HG02852 (cell line): ENCODE measurements around the gene ZNF638.
A peak's percentile ranks its signal among the peaks of the same experiment; 100 is the strongest.

Experiments
- ATAC-seq: cut with Tn5 transposase; IDR thresholded peaks from one replicate; pipeline ENCODE4 v1.9.1; 2021; ENCODE audit warnings: mild to moderate bottlenecking, moderate library complexity; ENCODE audit not compliant: unreplicated experiment

The ZNF638 gene

DNA sequence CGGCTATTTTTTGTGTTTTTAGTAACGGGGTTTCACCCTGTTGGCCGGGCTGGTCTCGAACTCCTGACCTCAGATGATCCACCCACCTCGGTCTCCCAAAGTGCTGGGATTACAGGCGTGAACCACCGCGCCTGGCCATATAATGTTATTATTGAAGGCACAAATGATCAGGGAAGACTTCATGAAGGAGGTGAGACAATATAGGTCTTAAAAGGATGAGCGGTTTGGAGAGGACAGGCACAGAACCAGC is 326 bp upstream of the ZNF638 start:
- peak; percentile 8 for ATAC-seq

GRCh38 chr2:71332435-71332796 is 834 bp downstream of the ZNF638 start:
- no peak for ATAC-seq

DNA sequence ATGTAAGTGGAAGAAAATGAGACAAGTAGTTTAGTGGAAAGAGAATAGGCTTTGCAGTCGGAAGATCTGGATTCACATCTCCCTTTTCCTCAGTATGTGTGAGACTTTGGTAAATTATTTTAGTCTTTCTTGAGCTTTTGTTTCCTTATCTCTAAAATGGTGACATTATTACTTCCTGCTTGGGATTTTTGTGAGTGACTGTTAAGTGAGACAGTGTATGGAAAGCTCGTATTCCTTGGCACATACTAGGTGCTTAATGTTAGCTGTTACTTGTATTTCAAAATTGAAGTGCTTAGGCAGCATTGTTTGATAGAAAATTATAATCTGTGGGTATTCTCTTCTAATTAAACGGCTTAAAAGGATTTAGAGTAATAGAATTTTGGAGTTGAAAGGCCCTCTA is 2.0 kb downstream of the ZNF638 start:
- no peak for ATAC-seq

DNA sequence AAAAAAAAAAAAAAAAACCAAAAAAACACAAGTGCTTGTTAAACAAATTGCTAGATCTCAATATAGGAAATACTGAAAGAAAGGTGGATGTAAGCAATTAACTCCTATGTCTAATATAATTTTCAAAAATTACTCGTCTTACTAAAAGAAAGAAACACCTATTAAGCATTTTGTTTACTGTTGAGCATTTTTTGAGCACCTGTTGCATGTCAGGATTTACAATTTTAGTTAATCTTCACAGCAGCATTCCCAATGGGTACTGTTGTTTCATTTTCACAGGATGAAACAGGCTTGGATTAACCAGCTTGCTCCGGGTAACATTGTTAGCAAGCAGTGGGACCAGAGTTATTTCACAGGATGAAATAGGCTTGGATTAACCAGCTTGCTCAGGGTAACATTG is 4.8 kb downstream of the ZNF638 start:
- no peak for ATAC-seq

GRCh38 chr2:71336802-71337201 is 5.2 kb downstream of the ZNF638 start:
- no peak for ATAC-seq

- no peak for ATAC-seq
Measured at GRCh38 chr2:71337776-71338175, 6.2 kb downstream of the ZNF638 start.

DNA sequence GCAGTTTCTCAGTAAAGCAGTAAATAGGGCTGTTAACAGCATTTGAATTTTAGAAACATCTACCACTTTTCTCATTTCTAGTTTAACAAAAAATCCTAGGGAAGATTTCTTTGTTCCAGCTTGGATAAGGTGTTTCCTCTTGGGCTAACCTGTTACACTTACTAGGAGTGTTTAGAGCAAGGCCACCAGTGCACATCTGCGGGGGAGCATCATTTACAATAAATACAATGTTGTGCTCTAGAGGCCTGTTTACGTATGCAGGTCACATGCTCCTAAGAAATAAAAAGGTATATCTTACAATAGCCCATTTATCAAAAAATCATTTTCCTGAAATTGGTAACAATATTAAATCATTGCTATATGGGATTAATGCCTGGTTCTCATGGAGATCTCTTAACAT is 8.1 kb downstream of the ZNF638 start:
- no peak for ATAC-seq

- no peak for ATAC-seq
Measured at GRCh38 chr2:71340176-71340575, 8.6 kb downstream of the ZNF638 start.

DNA sequence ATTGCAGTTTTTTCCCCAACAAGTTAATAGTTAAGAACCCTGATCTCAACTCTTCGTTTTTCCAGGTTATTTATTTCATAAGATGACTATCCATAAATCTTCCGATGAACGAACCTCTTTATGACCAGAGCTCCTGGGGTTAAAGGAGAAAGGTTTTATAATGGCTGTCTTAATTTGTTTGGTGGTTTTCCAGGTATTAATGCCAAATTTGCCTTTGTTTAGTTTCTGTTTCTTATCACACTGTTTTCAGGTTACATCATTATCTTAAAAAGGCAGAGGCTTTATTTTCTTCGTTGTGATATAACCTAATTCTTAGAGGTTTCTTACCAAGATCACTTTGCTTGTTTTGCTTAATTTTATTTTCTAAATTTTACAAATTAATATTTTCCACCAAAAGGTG is 10.1 kb downstream of the ZNF638 start:
- no peak for ATAC-seq

GRCh38 chr2:71346065-71346464 is 14.5 kb downstream of the ZNF638 start:
- ATAC-seq: no peak

DNA sequence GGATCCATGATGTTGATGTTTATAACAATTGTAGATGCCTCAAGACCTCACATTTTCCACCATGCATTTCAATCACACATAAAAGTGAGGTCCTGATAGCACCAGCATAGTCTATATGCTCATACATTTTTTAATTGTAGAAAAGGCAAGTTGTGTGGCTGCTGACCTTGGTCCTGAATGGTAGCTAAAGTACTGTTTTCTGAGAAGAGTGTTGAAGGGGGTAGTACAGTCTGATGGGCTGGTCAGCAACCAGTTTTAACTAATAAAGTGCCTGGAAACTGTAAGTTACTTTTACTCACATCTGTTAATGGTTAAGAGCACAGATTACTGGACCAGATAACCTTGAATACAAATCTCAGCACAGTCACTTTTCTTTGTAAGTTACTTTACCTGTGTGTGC is 15.9 kb downstream of the ZNF638 start:
- ATAC-seq: no peak

DNA sequence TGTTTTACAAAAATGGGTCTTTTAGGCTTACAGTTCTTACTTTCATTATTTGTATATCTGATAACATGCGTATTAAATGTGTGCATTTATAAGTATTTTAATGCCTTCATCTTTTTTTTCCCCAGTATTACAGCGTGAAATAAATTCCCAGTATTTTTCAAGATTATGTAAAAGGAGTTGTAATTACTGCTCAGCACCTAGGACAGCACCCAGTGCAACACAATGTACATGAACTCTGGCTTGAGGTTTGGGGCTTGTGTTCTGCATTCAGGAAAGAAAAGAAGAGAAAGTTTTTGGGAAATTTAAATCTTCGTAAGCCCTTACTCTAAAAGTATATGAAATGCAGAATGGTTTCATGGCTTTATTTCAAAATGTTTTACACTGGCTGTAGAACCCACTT is 16.7 kb downstream of the ZNF638 start:
- no peak for ATAC-seq

DNA sequence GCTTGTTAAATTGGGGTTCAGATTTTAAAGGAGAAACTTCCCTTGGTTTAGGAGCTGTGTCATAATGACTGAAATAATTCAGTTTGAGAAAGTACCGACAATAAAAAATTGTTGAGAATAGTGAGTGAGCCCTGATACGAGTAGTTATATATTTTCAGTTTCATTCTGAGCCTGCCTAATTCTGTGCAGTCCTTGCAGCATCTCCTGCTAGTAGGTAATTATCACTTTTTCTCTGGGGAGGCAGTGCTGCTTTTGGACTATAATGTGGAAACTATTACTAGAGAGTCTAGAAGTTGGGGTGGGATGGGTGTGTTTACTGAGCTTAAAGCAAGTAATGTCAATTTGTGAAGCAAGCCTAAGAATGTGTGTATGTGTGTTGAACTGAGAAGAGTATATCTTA is 21.7 kb downstream of the ZNF638 start:
- peak; percentile 92 for ATAC-seq

DNA sequence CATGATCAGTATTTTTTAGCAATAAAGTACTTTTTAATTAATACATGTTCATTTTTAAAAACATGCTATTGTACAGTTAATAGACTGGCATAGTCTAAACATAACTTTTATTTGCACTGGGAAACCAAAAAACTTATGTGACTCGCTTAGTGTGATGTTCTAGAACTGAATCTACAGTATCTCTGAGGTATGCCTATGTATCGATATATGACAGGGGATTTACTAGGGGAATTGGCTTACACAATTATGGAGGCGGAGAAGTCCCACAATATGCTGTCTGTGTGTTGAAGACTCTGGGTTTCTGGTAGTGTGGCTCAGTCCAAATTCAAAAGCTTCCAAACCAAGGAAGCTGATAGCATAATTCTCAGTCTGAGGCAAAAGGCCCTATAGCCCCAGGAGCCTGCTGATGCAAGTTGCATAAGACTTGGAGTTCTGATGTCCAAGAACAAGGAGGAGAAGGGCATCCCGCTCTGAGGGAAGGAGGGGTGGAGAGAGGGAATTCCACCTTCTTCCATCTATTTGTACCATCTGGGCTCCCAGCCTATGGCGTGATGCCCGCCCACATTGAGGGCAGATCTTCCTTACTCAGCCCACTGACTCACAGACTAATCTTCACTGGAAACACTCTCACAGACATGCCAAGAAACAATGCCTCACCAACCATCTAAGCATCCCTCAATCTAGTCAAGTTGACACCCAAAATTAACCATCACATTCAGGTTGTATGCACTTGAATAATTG is 27.5 kb downstream of the ZNF638 start:
- no peak for ATAC-seq

DNA sequence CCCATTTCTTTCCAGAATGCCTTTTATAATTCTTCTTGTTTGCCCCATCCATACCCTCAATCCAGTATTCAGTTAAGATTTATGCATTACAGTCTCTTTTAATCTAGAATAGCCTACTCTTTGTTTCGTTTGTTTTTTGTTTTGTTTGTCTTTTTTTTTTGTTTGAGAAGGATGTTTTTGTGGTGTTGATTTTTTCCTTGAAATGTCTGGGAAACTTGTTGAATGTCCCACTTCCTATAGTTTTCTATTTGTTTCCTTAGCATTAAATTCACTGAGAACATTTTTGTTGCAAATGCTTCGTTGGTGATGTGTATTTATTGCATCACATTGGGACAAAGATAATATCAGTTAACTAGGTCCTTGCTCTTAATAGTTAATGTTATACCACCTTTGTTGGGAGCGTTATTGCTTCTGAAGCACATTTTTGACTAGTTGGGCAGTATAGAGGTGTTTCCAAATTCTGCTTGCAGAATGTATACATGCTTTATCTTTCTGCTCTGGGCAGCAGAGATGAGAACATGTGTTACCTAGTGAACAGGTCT is 28.9 kb downstream of the ZNF638 start:
- ATAC-seq: no peak

DNA sequence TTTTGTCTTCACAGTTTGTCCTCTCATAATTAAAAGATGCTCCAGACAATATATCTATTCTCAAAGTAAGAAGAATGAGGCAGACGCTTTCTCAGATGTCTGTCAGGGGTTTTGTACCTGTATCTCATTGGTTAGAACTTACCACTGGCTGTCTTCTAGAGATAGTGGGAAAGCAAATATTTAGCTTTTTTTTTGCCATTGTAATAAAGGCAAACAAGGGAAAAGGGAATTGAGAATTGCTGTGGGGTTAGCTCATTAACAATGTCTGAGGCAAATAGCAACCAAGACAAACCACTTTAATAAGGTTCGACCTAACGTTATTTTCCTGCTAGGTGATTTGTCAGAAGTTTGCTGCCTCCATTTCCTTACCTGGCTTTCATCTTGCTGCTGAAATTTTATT is 30.0 kb downstream of the ZNF638 start:
- no peak for ATAC-seq

GRCh38 chr2:71362447-71362846 is 30.9 kb downstream of the ZNF638 start:
- no peak for ATAC-seq

DNA sequence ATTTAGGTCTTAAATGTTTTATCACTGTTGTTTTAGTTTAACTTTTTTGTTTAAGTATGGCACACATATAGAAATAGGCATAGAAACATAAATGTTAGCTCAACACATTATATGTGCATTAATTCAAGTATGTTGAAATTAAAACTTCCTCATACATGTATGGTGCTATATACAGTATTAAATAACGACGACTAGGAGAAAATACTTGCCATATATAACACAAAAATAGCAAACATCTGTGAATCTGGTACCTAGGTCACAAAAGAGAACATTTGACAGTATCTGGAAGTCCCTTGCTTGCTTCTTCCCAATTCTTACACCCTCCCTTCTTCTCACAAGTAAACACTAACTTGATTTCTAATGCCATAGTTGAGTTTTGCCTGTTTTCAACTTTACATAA is 38.4 kb downstream of the ZNF638 start:
- no peak for ATAC-seq

GRCh38 chr2:71372042-71372441 is 40.5 kb downstream of the ZNF638 start:
- no peak for ATAC-seq

- no peak for ATAC-seq
Measured at GRCh38 chr2:71379086-71379485, 47.5 kb downstream of the ZNF638 start.

- no peak for ATAC-seq
Measured at GRCh38 chr2:71380665-71381064, 49.1 kb downstream of the ZNF638 start.

DNA sequence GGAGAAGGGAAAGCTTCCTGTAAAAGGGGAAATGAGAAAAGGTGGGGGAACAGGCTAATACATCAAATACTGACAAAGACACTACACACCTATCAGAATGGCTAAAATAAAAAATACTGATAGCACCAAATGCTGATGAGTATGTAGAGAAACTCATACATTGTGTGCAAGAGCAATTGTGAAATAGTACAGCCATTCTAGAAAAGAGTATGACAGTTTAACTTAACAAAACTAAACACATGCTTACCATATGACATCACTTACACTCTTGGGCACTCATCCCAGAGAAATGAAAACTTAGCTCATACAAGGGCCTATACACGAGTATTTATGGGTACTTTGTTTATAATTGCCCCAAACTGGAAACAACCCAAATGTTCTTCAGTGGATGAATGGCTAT is 53.4 kb downstream of the ZNF638 start:
- ATAC-seq: no peak

GRCh38 chr2:71388214-71388613 is 56.6 kb downstream of the ZNF638 start:
- ATAC-seq: no peak
